ENCODE results near the gene GABRG2.

GABRG2 gene

GRCh38 chr5:162096448-162096847 is 28.9 kb downstream of the GABRG2 start:
- Histone ChIP-seq H3K36me3 (ENCODE audit: control insufficient read depth in 1 of 2, insufficient read depth in 2 of 2, low read length in 2 of 2) (no peaks in the 10 kb centered on the region), H3K4me1 (ENCODE audit: control insufficient read depth in 1 of 2, insufficient read depth in 2 of 2, low read length in 2 of 2) (no peaks in the 10 kb centered on the region), H3K27me3 (ENCODE audit: low read depth, low read length) (no peaks in the 10 kb centered on the region), H3K9me3 (ENCODE audit: control insufficient read depth in 1 of 2, low read length in 2 of 2) (no peaks in the 10 kb centered on the region), H3K4me3 (ENCODE audit: low read depth in 1 of 2, low read length in 2 of 2) (no peak overlapping the region), H3K27ac (ENCODE audit: low read length) (no peak overlapping the region)

- no peaks in the 10 kb centered on the region for H3K9me3 ChIP-seq (ENCODE audit: control insufficient read depth in 1 of 2, low read length in 2 of 2)
- no peaks in the 10 kb centered on the region for H3K27me3 ChIP-seq (ENCODE audit: low read depth, low read length)
- no peak overlapping the region for H3K4me3 ChIP-seq (ENCODE audit: low read depth in 1 of 2, low read length in 2 of 2)
- no peaks in the 10 kb centered on the region for H3K36me3 ChIP-seq (ENCODE audit: control insufficient read depth in 1 of 2, insufficient read depth in 2 of 2, low read length in 2 of 2)
- no peaks in the 10 kb centered on the region for H3K4me1 ChIP-seq (ENCODE audit: control insufficient read depth in 1 of 2, insufficient read depth in 2 of 2, low read length in 2 of 2)
- no peak overlapping the region for H3K27ac ChIP-seq (ENCODE audit: low read length)
These were observed 40.0 kb downstream of the GABRG2 start for GRCh38 chr5:162107591-162107990.

DNA sequence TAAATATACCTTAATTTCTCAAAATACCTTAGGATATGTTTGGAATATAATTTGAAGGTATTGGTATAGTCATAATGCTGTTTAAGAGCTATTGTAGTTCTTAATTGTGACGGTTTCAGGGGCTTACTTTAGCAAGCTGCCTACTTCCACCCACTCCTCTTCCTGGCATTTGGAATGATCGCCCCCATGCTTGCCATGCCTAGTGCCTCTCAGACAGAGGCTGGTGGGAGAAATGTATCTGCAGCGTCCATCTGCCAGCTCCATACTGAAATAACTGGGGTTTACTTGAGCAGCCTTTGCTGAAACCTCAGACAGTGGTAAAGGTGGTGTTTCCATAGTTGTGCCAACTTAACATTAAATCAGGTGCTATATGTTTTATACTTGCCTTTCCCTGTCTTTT is 52.2 kb downstream of the GABRG2 start:
- H3K4me1 ChIP-seq (ENCODE audit: control insufficient read depth in 1 of 2, insufficient read depth in 2 of 2, low read length in 2 of 2), result no peaks in the 10 kb centered on the region

GRCh38 chr5:162128117-162128516 is 60.5 kb downstream of the GABRG2 start:
- no peaks in the 10 kb centered on the region for H3K27me3 ChIP-seq (ENCODE audit: low read depth, low read length)
- H3K36me3 ChIP-seq (ENCODE audit: control insufficient read depth in 1 of 2, insufficient read depth in 2 of 2, low read length in 2 of 2), result no peaks in the 10 kb centered on the region
- no peak overlapping the region for H3K27ac ChIP-seq (ENCODE audit: low read length)
- H3K9me3 ChIP-seq (ENCODE audit: control insufficient read depth in 1 of 2, low read length in 2 of 2), result no peaks in the 10 kb centered on the region
- H3K4me3 ChIP-seq (ENCODE audit: low read depth in 1 of 2, low read length in 2 of 2), result no peak overlapping the region
- H3K4me1 ChIP-seq (ENCODE audit: control insufficient read depth in 1 of 2, insufficient read depth in 2 of 2, low read length in 2 of 2), result no peaks in the 10 kb centered on the region

More for the DNA sequence above, 52.2 kb downstream of the GABRG2 start:
- H3K27ac ChIP-seq (ENCODE audit: low read length), result no peak overlapping the region
- H3K9me3 ChIP-seq (ENCODE audit: control insufficient read depth in 1 of 2, low read length in 2 of 2), result no peaks in the 10 kb centered on the region
- H3K4me3 ChIP-seq (ENCODE audit: low read depth in 1 of 2, low read length in 2 of 2), result no peak overlapping the region
- H3K36me3 ChIP-seq (ENCODE audit: control insufficient read depth in 1 of 2, insufficient read depth in 2 of 2, low read length in 2 of 2), result no peaks in the 10 kb centered on the region
- H3K27me3 ChIP-seq (ENCODE audit: low read depth, low read length), result no peaks in the 10 kb centered on the region

DNA sequence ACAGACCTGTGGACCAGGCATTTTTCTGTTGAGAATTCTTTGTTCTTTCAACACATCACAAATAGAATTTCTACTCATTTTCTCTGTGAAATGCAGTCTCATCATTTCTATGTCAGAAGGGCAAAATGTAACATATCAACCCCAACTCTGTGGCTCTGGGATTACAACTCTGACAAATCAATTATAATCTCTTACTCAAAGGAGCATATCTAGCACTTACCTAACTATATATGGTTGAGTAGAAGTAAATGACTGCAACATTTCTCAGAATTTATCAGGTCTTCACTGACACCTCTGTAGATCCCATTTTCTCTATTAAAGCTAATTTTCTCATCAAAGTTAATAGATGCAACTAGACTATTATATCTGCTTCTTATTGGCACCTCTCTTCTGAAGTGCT is 64.8 kb downstream of the GABRG2 start:
- Histone ChIP-seq H3K4me1 (ENCODE audit: control insufficient read depth in 1 of 2, insufficient read depth in 2 of 2, low read length in 2 of 2) (no peaks in the 10 kb centered on the region), H3K4me3 (ENCODE audit: low read depth in 1 of 2, low read length in 2 of 2) (no peak overlapping the region), H3K9me3 (ENCODE audit: control insufficient read depth in 1 of 2, low read length in 2 of 2) (no peaks in the 10 kb centered on the region), H3K27ac (ENCODE audit: low read length) (no peak overlapping the region), H3K36me3 (ENCODE audit: control insufficient read depth in 1 of 2, insufficient read depth in 2 of 2, low read length in 2 of 2) (no peaks in the 10 kb centered on the region), H3K27me3 (ENCODE audit: low read depth, low read length) (no peaks in the 10 kb centered on the region)

- H3K4me1 ChIP-seq (ENCODE audit: control insufficient read depth in 1 of 2, insufficient read depth in 2 of 2, low read length in 2 of 2), result no peaks in the 10 kb centered on the region
- H3K4me3 ChIP-seq (ENCODE audit: low read depth in 1 of 2, low read length in 2 of 2), result no peak overlapping the region
- H3K27me3 ChIP-seq (ENCODE audit: low read depth, low read length), result no peaks in the 10 kb centered on the region
- H3K9me3 ChIP-seq (ENCODE audit: control insufficient read depth in 1 of 2, low read length in 2 of 2), result no peaks in the 10 kb centered on the region
- no peaks in the 10 kb centered on the region for H3K36me3 ChIP-seq (ENCODE audit: control insufficient read depth in 1 of 2, insufficient read depth in 2 of 2, low read length in 2 of 2)
- no peak overlapping the region for H3K27ac ChIP-seq (ENCODE audit: low read length)
These were observed 71.6 kb downstream of the GABRG2 start for GRCh38 chr5:162139190-162139589.

- Histone ChIP-seq H3K4me1 (ENCODE audit: control insufficient read depth in 1 of 2, insufficient read depth in 2 of 2, low read length in 2 of 2) (no peaks in the 10 kb centered on the region), H3K9me3 (ENCODE audit: control insufficient read depth in 1 of 2, low read length in 2 of 2) (no peaks in the 10 kb centered on the region), H3K27me3 (ENCODE audit: low read depth, low read length) (no peaks in the 10 kb centered on the region), H3K4me3 (ENCODE audit: low read depth in 1 of 2, low read length in 2 of 2) (no peak overlapping the region), H3K27ac (ENCODE audit: low read length) (no peak overlapping the region), H3K36me3 (ENCODE audit: control insufficient read depth in 1 of 2, insufficient read depth in 2 of 2, low read length in 2 of 2) (no peaks in the 10 kb centered on the region)
These were observed 86.7 kb downstream of the GABRG2 start for GRCh38 chr5:162154242-162154641.

GRCh38 chr5:162160401-162160800 is 92.8 kb downstream of the GABRG2 start:
- Histone ChIP-seq H3K9me3 (ENCODE audit: control insufficient read depth in 1 of 2, low read length in 2 of 2) (peaks cover 0 to 3% of the 10 kb centered on the region in 2 donors), H3K4me1 (ENCODE audit: control insufficient read depth in 1 of 2, insufficient read depth in 2 of 2, low read length in 2 of 2) (no peaks in the 10 kb centered on the region), H3K4me3 (ENCODE audit: low read depth in 1 of 2, low read length in 2 of 2) (no peak overlapping the region), H3K36me3 (ENCODE audit: control insufficient read depth in 1 of 2, insufficient read depth in 2 of 2, low read length in 2 of 2) (no peaks in the 10 kb centered on the region), H3K27me3 (ENCODE audit: low read depth, low read length) (no peaks in the 10 kb centered on the region), H3K27ac (ENCODE audit: low read length) (no peak overlapping the region)

- Histone ChIP-seq H3K27me3 (ENCODE audit: low read depth, low read length) (no peaks in the 10 kb centered on the region), H3K27ac (ENCODE audit: low read length) (no peak overlapping the region), H3K9me3 (ENCODE audit: control insufficient read depth in 1 of 2, low read length in 2 of 2) (peaks cover 0 to 8% of the 10 kb centered on the region in 2 donors), H3K4me3 (ENCODE audit: low read depth in 1 of 2, low read length in 2 of 2) (no peak overlapping the region), H3K4me1 (ENCODE audit: control insufficient read depth in 1 of 2, insufficient read depth in 2 of 2, low read length in 2 of 2) (no peaks in the 10 kb centered on the region), H3K36me3 (ENCODE audit: control insufficient read depth in 1 of 2, insufficient read depth in 2 of 2, low read length in 2 of 2) (no peaks in the 10 kb centered on the region)
These were observed 96.1 kb downstream of the GABRG2 start for GRCh38 chr5:162163663-162164062.

DNA sequence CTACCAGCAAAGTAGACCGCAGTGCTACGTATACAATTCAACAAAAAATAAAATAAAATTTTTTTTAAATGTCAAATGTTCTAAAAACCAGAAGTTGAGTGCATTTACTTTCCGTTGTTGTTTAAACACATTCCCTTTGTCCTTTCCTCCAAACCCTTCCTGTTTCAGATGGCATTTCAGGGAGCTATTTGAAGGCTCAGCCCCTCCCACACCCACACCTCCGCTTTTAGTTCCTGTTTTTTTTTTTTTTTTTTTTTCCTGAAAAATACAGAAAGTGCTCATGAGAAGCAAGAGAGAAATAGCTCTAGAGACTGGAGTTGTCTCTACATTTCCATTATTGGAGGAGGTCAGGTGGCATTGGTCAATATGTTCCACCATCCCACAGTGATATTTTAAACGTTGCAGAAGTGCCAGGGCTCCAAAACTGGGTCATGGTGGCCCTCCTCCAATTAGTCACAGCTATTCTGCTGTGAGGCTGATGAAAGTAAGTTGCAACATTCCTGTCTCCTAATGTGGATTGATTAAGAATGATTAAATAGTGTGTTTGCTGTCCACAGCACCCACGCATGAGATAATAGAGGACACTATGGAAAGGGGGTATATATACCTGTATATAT is 106.9 kb downstream of the GABRG2 start:
- H3K27me3 ChIP-seq (ENCODE audit: low read depth, low read length), result no peaks in the 10 kb centered on the region
- H3K4me1 ChIP-seq (ENCODE audit: control insufficient read depth in 1 of 2, insufficient read depth in 2 of 2, low read length in 2 of 2), result no peaks in the 10 kb centered on the region
- no peaks in the 10 kb centered on the region for H3K9me3 ChIP-seq (ENCODE audit: control insufficient read depth in 1 of 2, low read length in 2 of 2)
- no peak overlapping the region for H3K4me3 ChIP-seq (ENCODE audit: low read depth in 1 of 2, low read length in 2 of 2)
- H3K27ac ChIP-seq (ENCODE audit: low read length), result no peak overlapping the region
- H3K36me3 ChIP-seq (ENCODE audit: control insufficient read depth in 1 of 2, insufficient read depth in 2 of 2, low read length in 2 of 2), result no peaks in the 10 kb centered on the region

- no peaks in the 10 kb centered on the region for H3K36me3 ChIP-seq (ENCODE audit: control insufficient read depth in 1 of 2, insufficient read depth in 2 of 2, low read length in 2 of 2)
- H3K9me3 ChIP-seq (ENCODE audit: control insufficient read depth in 1 of 2, low read length in 2 of 2), result no peaks in the 10 kb centered on the region
- no peaks in the 10 kb centered on the region for H3K27me3 ChIP-seq (ENCODE audit: low read depth, low read length)
- no peaks in the 10 kb centered on the region for H3K4me1 ChIP-seq (ENCODE audit: control insufficient read depth in 1 of 2, insufficient read depth in 2 of 2, low read length in 2 of 2)
- no peak overlapping the region for H3K4me3 ChIP-seq (ENCODE audit: low read depth in 1 of 2, low read length in 2 of 2)
- H3K27ac ChIP-seq (ENCODE audit: low read length), result no peak overlapping the region
These were observed 119.8 kb downstream of the GABRG2 start for GRCh38 chr5:162187371-162187770.

GRCh38 chr5:162189719-162190118 is 122.1 kb downstream of the GABRG2 start:
- Histone ChIP-seq H3K27me3 (ENCODE audit: low read depth, low read length) (no peaks in the 10 kb centered on the region), H3K36me3 (ENCODE audit: control insufficient read depth in 1 of 2, insufficient read depth in 2 of 2, low read length in 2 of 2) (no peaks in the 10 kb centered on the region), H3K27ac (ENCODE audit: low read length) (no peak overlapping the region), H3K4me3 (ENCODE audit: low read depth in 1 of 2, low read length in 2 of 2) (no peak overlapping the region), H3K4me1 (ENCODE audit: control insufficient read depth in 1 of 2, insufficient read depth in 2 of 2, low read length in 2 of 2) (no peaks in the 10 kb centered on the region), H3K9me3 (ENCODE audit: control insufficient read depth in 1 of 2, low read length in 2 of 2) (no peaks in the 10 kb centered on the region)

Measured in muscle layer of duodenum (tissue), 2 donors.